Fibroblast of gingiva (primary cell): ENCODE measurements around the gene VILL.
"Not testable (repeated sequence)": the region's sequence is repeated elsewhere in the genome, so short reads cannot be mapped to it uniquely, and the experiment has no call there.

Experiments used
- DNase-seq: peaks from one replicate; pipeline ENCODE4 v3.0.0-alpha.2; 2011; ENCODE audit warnings: low read depth

VILL gene

DNA sequence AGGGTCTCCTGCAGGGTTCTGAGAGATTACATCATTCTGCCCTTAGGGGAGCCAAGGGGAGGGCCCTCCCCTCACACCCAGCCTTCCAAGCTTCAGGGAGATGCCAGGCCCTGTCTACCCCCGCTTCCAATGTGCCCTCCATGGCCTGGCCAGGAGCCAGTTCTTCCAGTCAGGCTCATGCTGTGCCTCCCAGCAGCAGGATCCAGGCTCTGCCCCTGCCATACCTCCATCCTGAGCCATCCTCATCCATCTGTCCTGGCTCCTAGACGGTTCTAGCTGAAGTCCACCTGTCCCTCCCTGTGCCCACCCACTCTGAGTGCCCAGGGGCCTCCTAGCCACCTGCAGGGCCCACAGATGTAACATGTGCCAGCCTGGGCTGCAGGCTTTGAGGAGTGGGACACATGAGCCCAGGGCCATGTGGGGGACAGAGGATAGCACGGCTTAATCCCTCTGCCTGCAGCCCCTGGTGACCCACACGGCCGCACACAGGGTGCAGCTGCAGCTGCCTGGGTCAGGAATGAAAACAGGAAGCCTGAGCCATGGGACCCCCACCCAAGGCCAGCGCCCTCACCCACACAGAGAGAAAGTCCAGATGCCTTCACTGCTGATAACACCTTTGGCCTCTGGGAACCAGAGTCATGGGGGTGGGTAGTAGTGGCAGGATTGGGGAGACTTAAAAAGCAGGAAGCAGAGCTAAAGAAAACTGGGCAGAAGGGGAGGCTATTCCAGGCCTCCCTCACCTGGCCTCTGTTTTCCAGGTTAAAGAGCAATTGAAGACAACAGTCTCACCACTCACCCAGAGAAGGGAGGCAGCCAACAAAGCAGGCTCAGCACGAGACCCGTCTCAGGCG is 27.1 kb downstream of the VILL start:
- DNase-seq: no peak

- DNase-seq: no peak
Measured at GRCh38 chr3:38018296-38019266, 28.0 kb downstream of the VILL start.

GRCh38 chr3:38019658-38020341 is 29.2 kb downstream of the VILL start:
- DNase-seq: no peak

GRCh38 chr3:38020342-38020726 is 29.7 kb downstream of the VILL start:
- no peak for DNase-seq

GRCh38 chr3:38021196-38021595 is 30.6 kb downstream of the VILL start:
- no peak for DNase-seq

- DNase-seq: no peak
Measured at GRCh38 chr3:38022301-38022700, 31.7 kb downstream of the VILL start.

- DNase-seq: no peak
Measured at GRCh38 chr3:38022896-38023709, 32.5 kb downstream of the VILL start.

DNA sequence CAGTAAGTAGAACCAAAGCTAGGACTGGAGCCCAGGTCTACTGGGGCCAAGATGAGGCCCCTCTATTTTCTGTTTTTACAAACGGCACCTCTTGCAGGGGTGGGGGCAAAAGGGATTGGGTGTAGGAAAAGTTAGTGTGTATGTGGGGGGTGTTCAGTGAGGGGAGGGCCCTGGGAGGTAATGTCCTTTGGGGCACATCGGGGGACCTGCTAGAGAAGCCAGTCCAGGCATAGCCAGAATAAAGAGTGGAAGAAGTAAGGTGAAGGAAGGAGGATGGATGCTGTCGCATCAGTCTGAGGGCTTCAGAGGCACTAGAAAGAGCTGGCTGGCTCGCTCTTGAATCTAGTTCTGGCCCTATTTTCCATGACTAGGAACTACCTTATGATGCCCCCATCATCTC is 36.3 kb downstream of the VILL start:
- no peak for DNase-seq

DNA sequence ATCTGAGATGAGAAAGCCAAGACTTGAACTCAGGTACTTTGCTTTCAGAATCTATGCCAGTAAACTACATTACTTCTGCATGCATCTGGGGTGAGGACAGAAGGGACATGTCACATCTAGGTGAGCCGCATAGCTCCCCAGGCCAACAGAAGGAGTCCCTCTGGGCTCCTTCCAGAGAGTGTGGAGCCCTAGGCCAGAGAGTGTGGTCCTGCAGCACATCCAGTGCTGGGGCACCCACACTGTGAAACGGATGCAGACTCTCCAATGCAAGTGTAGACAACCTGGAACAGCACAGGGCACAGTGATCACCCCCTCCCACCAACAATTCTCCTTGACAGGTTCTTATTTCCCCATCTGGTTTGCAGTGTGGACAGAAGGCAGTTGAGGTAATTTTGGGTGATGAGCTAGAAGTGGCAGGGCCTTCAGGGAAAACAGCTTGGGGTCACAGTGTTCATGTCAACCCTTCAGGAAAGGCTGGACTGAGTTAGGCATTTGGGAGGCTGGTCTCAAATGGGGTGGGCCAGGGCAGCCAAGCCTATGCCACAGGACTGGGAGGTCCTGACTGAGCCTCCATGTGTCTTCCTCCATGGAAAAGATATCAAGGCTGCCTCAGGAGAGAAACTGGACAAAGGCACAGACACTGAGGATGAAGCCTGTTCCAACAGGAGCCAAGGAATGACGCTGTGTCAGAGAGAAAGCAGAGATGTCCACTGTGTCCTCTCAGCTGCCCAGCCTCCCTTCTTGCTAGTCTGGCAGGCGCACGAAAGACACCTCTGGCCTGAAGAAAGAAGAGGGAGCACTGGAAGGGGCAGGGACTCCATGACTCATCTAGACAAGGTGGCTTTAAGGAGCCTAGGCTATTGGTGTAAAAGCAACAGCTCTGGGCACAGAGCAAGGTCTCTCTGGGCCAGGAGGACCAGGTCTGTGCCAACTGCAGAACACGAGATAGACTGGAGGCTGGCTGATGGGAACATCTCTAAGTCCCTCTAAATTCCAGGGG is 37.2 kb downstream of the VILL start:
- DNase-seq: no peak

- no peak for DNase-seq
Measured at GRCh38 chr3:38028621-38029361, 38.2 kb downstream of the VILL start.

DNA sequence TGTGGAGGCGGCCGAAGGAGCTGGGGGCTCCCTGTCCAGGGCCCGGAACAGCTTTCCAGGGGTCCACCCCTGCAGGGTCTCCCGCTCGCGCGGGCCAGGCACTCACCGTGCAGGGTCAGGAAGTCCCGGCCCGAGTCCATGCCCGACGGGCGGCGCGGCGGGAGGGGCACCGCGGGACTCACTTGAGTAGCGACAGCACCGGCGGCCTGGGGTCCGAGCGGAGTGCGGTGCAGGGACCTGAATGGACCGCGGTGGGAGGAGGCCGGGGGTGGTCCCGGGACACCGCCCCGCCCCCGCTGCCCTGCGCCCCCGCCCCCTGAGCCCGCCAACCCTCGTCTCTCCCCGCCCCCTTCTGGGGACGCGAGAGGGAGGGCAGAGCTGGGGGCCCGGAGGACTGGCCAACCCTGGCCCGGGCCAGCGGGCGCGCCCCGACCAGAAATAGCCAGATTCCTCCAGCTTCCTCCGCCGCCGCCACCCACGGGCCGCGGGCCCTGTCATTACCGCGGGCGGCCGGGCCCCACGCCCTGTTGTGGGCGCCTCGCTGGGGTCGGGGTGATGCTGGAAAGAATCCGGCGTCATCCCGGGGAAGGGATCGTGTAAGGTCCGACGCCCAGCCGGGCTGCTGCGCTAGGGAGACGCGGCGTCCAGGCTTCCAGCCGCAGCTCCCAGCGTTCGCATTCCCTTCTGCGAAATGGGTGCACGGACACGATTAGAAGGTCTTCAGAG is 39.0 kb downstream of the VILL start, which contains the start of gene PLCD1:
PLCD1 (minus strand) TSS at position 243 of the 726 bp plus-strand sequence; CDS start at position 140, 103 bp downstream.
- peak; percentile 83 for DNase-seq

DNA sequence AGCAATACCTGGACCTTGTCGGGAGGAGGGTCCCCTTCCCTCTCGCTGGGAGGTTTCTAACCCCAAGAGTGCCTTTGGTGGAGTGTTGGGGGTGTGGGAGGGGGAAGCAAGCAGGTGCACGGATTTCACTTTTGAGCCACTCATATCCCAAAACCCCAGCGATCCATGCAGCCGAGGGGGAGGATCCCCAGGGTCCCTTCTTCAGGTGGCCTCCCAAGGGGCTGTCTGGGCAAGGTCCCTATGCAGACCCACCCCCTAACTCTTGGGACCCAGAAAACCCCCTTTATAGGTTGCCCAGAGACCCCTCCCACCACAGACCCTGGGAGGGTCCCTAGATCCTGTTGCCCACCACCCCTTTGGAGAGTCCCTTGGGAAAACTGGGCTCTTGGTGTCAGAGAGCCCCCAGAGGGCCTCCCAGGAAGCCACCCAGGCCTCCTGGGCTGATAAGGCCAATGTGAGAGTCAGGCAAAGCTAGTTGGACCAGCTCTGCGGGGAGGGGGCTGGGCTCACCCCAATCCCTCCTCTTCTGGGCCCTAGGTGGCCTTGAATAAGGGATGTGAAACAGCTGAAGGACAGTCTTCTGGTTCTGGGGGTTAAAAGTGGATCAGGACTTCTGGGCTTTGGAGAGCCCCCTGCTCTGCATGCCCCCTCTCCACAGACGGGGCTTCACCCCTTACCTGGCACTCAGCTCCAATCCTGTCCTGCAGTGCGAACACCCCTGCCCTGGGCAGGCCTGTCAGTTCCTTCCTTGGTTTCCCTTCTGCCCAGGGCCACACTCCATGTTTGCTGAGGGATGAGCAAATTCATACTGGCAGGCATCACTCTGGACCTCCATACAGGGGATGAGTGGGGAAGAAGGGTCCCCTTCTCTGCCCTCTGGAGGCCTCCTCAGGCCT is 39.8 kb downstream of the VILL start:
- DNase-seq: no peak

GRCh38 chr3:38031022-38031994 is 40.7 kb downstream of the VILL start:
- DNase-seq: peak; percentile 71

GRCh38 chr3:38032328-38032865 is 41.8 kb downstream of the VILL start:
- DNase-seq: no peak

DNA sequence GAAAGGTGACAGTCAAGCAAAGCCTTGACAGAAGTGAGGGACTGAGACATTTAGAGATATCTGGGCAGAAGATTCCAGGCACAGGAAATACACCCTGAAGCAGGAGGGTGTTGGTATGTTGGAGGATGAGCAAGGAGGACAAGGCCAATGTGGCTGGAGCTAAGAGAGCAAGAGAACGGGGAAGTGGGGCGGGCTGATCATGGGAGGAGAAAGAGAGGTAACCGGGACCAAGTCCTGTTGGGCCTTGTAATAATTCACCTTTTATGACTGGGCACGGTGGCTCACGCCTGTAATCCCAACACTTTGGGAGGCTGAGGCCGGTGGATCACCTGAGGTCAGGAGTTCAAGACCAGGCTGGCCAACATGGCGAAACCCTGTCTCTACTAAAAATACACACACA is 43.0 kb downstream of the VILL start:
- DNase-seq: not testable (repeated sequence)

DNA sequence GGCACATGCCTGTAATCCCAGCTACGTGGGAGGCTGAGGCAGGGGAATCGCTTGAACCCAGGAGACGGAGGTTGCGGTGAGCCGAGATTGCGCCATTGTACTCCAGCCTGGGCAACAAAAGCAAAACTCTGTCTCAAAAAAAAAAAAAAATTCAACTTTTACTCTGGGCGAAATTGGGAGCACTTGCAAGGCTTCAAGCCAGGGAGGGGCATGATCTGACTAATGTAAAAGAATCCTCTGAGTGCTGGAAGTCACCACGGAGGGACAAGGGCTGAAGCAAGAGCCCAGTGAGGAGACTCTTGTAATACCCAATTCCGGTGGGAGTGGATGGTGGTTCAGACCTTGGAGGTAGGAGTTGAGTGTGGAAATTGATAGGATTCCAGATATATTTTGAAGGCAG is 43.7 kb downstream of the VILL start:
- not testable (repeated sequence) for DNase-seq
